GM21515 (cell line): ENCODE data around the gene CST9.

ENCODE experiments used
- ATAC-seq: cut with Tn5 transposase; IDR thresholded peaks from one replicate; pipeline ENCODE4 v1.9.1; 2021; ENCODE audit not compliant: unreplicated experiment

Gene CST9, protein sequence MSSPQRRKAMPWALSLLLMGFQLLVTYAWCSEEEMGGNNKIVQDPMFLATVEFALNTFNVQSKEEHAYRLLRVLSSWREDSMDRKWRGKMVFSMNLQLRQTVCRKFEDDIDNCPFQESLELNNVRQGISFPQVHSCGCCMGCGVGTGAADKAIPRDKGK

DNA sequence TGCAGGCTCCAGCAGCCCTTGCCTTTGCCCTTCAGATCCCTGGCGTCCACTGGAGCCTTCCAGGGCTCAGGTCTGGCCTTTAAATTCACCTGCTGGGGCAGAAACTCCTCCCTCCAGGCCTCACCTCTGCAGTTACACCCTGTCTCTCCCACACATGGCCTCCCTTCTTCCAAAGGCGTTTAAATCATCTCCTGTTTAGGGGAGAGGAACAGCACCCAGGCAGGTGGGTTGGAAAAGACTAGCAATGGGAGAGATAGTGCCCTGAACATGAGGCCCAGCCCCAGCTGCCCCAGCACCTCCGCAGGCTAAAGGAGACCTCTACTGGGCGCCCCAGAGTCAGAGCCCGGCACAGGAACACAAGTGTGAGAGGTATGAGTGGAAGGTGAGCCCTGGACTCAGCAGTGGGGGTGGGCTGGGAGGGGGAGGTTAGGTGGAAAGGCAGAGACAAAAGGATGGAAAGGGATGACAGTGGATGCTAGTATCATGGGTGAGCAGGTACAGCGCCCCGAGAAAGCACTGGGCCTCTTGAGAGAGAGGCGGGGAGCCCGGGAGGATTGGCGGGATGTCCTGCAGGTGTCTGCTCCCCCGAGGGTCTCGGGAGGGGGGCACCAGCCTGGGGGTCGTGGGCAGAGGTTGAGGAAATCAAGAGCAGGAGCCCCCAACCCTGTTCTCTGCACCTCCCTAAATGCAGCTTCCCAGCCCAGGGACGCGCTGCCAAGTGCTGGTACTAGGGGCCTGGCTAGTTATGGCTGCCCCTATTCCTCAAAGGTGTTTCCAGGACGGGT lies at the start of gene CST9:
TSS of gene CST9 (minus strand) at position 51 of the 785 bp plus-strand sequence. CDS start 53 bp downstream, outside the sequence.
- ATAC-seq: no peak

- ATAC-seq: no peak
Observed at GRCh38 chr20:23654717-23655116, 49.0 kb upstream of the CST9 start.

GRCh38 chr20:23654000-23654399 lies 48.3 kb upstream of the CST9 start:
- no peak for ATAC-seq

DNA sequence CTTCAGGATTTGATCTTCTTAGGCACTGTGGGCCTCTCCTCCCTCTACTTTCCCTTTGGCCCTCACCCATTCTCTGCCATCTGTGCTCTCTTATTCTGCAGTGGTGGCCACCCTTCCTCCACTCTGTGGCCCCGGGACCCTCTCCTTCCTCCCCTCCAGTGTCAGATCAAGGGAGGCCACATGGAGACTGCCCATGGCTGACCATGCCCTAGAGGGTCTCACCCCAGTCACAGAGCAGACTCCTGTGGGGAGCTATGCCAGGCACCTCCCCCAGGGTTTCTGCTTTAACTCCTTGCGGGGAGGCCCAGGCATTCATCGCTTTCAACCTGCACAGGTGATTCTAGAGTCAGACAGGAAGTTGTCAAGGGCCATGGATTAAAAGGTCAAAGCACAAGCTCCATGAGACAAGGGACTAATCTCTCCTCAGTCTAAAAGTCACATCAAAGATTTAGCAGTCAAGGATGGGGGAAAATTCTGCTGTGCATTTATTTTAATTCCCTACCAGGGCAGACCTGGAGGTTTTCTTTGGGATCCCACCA lies 47.8 kb upstream of the CST9 start:
- ATAC-seq: no peak

DNA sequence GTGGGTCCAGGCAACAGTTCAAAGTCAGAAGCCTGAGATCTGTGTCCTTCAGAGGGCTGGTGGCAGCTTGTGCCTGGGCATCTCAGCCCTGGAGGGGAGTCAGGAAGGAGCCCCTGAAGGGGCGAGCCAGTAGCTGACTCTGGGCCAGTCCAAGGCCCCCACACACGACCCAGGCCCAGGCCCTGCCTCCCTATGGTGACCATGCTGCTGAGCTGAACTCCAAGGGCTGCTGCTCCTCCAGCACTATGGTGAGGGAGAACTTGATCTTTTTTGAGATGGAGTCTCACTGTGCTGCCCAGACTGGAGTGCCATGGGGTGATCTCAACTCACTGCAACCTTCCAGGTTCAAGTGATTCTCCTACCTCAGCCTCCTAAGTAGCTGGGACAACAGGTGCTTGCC lies 47.2 kb upstream of the CST9 start:
- ATAC-seq: no peak

DNA sequence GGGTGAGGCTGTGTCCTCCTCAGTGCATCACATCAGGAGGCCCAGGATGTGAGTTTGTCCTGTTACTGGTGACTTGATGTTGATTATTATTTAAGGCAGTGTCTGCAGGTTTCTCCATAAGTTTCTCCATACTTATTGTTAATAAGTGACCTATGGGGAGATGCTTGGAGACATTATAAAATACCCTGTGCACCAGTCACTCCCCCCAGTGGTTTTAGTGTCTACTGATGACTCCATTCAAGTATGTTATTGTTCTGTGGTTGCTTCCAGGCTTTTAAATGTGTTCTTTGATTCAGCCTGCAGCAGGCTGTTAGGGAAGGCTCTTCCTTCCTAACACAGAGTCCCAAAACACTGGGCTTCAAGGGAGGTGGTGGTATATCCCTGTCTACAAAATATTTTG lies 46.7 kb upstream of the CST9 start:
- ATAC-seq: no peak

GRCh38 chr20:23651117-23651516 lies 45.4 kb upstream of the CST9 start:
- ATAC-seq: no peak

- no peak for ATAC-seq
Observed at GRCh38 chr20:23649830-23650417, 44.2 kb upstream of the CST9 start.

DNA sequence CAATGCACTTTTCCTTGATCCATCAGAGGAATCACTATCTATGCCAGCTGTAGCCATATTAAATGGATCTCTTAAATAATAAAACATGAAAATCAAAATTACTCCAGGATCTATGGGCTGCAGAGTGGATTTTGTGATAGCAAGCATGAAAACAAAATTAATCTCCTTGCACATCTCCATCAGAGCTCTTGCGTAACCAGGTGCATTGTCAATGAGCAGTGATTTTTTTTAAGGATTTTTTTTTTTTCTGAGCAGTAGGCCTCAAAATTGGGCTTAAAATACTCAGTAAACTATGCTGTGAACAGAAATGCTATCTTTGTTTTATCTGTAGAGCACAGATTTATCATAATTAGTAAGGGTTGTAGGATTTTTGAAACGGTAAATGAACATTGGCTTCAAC lies 43.5 kb upstream of the CST9 start:
- no peak for ATAC-seq

DNA sequence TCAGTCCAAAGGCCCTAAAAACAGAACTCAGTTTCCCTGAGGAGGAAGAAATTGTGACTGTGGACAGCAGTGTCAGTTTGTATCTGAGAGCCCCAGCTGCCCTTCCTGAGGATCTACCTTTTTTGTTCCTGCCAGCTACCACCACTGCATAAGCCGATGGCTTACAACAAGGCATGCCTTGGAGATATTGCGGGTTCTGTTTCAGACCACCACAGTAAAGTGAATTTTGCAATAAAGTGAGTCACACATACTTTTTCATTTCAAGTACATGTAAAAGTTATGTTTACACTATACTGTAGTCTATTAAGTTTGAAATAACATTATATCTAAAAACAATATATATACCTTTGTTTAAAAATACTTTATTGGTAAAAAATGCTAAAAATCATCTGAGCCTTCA lies 41.6 kb upstream of the CST9 start:
- ATAC-seq: no peak

GRCh38 chr20:23646106-23646873 lies 40.6 kb upstream of the CST9 start:
- no peak for ATAC-seq

DNA sequence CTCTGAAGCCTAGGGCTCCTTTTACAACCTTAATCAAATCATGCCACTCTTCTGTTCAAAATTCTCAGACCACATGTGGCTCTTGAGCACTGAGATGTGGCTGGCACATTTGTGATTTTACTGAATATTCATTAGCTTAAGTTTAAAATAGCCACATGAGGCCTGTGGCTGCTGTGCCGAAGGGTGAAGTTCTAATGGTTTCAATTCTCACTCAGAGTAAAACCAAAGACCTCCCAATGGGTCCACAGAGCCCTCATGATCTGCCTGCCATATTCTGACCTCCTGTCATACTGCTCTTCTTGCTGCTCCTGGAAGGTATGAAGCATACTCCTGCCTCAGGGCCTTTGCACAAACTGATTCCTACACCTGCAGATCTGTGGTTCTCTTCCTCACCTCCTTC lies 39.9 kb upstream of the CST9 start:
- no peak for ATAC-seq

DNA sequence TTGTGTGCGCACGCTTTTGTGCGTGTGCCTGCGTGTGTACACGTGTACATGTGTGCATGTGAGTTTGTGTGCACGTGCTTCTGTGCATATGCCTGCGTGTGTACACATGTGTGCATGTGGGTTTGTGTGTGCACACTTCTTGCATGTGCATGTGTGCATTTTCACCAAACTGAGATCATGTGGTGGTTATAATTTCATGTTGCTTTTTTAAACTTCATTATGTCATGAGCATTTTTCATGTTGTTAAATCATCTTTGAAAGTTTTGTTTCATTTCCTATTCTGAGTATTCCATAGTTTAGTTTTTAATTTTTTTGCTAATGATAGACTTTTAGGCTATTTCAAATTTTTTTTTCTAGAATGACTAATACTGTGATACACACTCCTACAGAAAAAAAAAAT lies 38.4 kb upstream of the CST9 start:
- ATAC-seq: no peak

- no peak for ATAC-seq
Observed at GRCh38 chr20:23643659-23644058, 37.9 kb upstream of the CST9 start.

DNA sequence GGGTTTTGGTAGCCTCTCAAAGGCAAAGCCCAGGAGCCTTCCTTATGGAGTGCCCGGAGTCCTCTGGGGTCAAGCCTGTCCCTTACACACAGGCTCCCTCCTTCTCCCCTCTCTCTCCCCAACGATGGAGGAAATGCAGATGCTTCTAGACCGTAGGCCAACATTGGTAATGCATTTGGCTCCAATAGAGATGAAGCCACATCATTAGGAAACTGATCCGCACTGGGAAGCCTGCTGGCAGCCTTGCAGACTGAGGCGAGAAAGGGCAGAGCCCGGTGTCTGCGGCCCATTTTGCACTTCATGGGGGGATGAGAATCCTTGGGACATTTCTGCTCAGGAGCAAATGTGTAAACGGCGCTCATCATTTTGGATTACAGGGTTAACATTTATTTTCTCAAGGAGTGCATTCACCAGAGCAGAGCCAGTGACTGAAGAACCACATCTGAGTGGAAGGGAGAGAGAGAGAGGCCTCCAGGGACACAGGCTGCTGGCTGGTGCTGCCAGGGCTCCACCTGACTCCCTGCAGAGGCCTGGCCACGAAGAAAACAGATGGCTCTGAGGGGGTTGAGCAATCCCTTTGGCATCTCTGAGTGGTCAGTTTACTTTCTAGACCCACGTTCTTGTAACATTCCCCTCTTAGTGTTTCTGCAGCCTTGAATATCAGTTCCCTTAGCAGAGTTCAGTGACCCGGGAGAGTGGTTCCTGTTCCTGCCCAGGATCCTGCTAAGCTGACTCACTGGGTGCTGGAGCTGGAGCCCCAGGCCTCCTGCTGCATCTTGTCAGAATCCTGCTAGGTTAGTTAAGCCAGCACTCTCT lies 36.4 kb upstream of the CST9 start:
- ATAC-seq: no peak

DNA sequence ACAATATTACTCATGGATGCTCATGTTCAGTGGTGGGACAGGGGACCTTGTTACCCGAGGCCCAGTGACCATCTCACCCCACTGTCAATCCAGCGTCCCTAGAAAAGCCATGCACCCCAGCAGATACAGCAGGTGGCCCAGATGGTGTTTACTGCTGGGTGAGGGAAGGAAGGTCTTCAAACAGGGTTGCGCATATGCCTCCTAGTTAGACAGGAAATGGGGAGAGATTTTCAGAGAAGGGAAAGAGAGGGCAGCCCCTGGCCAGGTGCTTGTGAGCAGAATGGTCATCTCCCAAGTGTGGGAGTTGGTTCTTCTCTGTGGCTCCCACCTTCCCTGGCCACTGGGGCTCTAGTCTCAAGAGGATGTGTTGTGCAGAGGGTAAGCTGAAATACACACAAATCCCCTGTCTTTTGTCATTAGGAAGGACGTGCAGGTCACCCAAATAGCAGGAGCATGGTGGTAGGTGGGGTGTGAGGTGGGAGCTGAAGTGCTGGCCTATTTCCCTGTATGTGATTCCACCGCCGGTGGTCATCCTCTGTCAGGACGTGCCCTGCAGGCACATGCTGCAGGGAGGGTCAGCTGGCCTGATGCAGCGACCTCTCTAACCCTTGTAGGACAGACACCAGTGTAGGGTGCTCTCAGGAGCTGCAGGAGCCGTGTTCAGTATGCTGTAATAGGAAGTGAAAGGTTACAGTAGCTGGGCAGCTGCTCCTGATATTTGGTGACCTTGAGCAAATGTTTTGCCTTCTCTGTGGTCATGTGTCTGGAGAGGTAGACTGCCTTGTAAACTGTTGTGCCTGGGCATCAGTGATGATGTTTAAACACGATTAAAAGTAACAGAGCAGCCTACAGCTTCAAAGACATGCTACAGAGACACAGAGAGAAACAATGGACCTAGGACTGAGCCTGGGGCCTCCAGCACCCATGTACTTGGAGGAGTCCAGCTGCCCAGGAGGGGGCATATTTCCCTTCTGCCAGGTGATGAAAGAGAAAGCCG lies 35.3 kb upstream of the CST9 start:
- ATAC-seq: peak; percentile 30

- ATAC-seq: no peak
Observed at GRCh38 chr20:23640018-23640601, 34.4 kb upstream of the CST9 start.

DNA sequence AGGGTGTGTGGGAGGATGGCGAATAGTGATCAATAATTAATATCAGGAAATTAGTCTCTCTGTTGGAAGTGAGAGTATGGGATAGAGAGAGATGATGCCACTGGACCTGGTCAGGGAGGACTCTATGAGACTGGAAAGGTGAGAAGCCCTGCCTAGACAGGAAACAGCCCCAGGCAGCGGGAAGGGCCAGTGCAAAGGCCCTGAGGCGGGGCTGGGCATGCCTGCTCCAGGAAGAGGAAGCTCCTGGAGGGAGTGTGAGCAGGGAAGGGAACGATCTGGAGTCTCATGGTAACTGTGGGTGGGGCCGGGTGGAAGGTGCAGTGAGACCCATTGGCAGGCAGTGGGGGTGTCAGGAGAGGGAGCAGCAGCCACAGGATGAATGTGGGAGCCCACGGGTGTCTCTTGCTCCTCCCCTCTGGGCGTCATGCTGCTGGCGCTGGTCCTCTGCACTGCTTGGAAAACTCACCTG lies 33.8 kb upstream of the CST9 start:
- no peak for ATAC-seq

DNA sequence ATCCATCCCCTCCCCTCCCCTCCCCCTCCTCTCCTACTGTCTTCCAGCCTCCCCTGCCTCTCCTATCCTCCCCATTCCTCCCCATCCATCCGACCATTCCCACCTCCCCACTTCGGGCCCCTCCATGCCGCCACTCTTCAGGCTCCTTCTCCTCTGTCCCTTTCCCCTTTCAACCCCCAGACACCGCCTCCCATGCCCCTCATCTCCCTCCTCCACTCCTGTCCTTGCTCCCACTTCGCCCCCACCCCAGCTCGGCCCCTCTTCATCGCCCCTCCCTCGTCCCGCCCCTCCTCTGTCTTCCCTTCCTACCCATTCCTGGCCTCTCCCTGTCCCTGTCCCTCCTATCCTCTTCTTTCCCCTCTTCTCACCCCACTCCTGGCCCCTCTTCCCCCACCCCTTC lies 32.6 kb upstream of the CST9 start:
- ATAC-seq: no peak
